Neuronal stem cell (in vitro differentiated cells): ENCODE data around the gene LIN7A.

Experiments used
- DNase-seq: peaks from one replicate; pipeline ENCODE4 v3.0.0-alpha.2; 2013; ENCODE audit warnings: low spot score
- H2AFZ ChIP-seq: one replicate; pipeline ENCODE4 v1.6.1; 2013; ENCODE audit warnings: mild to moderate bottlenecking, low read length, inconsistent platforms
- H2AK5ac ChIP-seq: 2 replicates; pipeline ENCODE4 v1.6.1; 2013; ENCODE audit warnings: low read depth, mild to moderate bottlenecking, inconsistent platforms, low read length, moderate library complexity, mixed read lengths
- H2BK120ac ChIP-seq: 2 replicates; pipeline ENCODE4 v1.6.1; 2013; ENCODE audit warnings: low read depth, mild to moderate bottlenecking, inconsistent platforms, low read length, moderate library complexity, mixed read lengths
- H2BK12ac ChIP-seq: one replicate; pipeline ENCODE4 v1.6.1; 2013; ENCODE audit warnings: low read length, inconsistent platforms
- H2BK15ac ChIP-seq: 2 replicates; pipeline ENCODE4 v1.6.1; 2013; ENCODE audit warnings: mild to moderate bottlenecking, low read length, inconsistent platforms, mixed read lengths
- H2BK5ac ChIP-seq: one replicate; pipeline ENCODE4 v1.6.1; 2013; ENCODE audit warnings: inconsistent platforms, mild to moderate bottlenecking, low read length, moderate library complexity
- H3K14ac ChIP-seq: one replicate; pipeline ENCODE4 v1.6.1; 2013; ENCODE audit warnings: low read length, inconsistent platforms
- H3K18ac ChIP-seq: 2 replicates; pipeline ENCODE4 v1.6.1; 2013; ENCODE audit warnings: low read length, inconsistent platforms
- H3K23ac ChIP-seq: 2 replicates; pipeline ENCODE4 v1.6.1; 2013; ENCODE audit warnings: low read depth, mild to moderate bottlenecking, mixed read lengths, low read length, inconsistent platforms; ENCODE audit not compliant: poor library complexity
- H3K27ac ChIP-seq: replicated peaks from 3 replicates; pipeline ENCODE4 v1.5.1; 2013; ENCODE audit warnings: low read length, inconsistent platforms
- H3K27me3 ChIP-seq, 3 experiments: 2 replicates each; pipeline ENCODE4 v1.6.1; 2013; ENCODE audit warnings: low read length in 3 of 3, mild to moderate bottlenecking in 2 of 3, inconsistent platforms in 1 of 3, low read depth in 1 of 3, mixed read lengths in 1 of 3, moderate library complexity in 1 of 3; ENCODE audit not compliant: control insufficient read depth in 3 of 3, insufficient read depth in 3 of 3
- H3K36me3 ChIP-seq, 2 donors: replicated peaks in 1 of 2; 2 replicates each; pipeline ENCODE4 v1.6.1; 2013; ENCODE audit warnings: low read length in 2 of 2; ENCODE audit not compliant: control insufficient read depth in 2 of 2, insufficient read depth in 2 of 2
- H3K4ac ChIP-seq: 2 replicates; pipeline ENCODE4 v1.6.1; 2013; ENCODE audit warnings: inconsistent platforms, mild to moderate bottlenecking, low read length, moderate library complexity
- H3K4me1 ChIP-seq, 2 donors: 1 replicate in 1 of 2; 2 replicates in 1 of 2; pipeline ENCODE4 v1.6.1; 2013; ENCODE audit warnings: low read length in 2 of 2, low read depth in 1 of 2; ENCODE audit not compliant: control insufficient read depth in 2 of 2, insufficient read depth in 1 of 2
- H3K4me2 ChIP-seq: one replicate; pipeline ENCODE4 v1.6.1; 2013; ENCODE audit warnings: mild to moderate bottlenecking, low read length, inconsistent platforms; ENCODE audit not compliant: insufficient read depth, poor library complexity, severe bottlenecking
- H3K4me3 ChIP-seq, 2 donors: 2 replicates each; pipeline ENCODE4 v1.5.1; 2013; ENCODE audit warnings: low read length in 2 of 2, mild to moderate bottlenecking in 2 of 2, inconsistent platforms in 1 of 2, moderate library complexity in 1 of 2
- H3K79me1 ChIP-seq: one replicate; pipeline ENCODE4 v1.6.1; 2013; ENCODE audit warnings: low read depth, mild to moderate bottlenecking, inconsistent platforms, low read length, moderate library complexity
- H3K9ac ChIP-seq: one replicate; pipeline ENCODE4 v1.6.1; 2013; ENCODE audit warnings: mild to moderate bottlenecking, low read depth, low read length, inconsistent platforms; ENCODE audit not compliant: poor library complexity
- H3K9me3 ChIP-seq, 2 donors: replicated peaks in 1 of 2; 2 replicates each; pipeline versions ENCODE3 to v1.6.1; 2013; ENCODE audit warnings: low read length in 2 of 2, mild to moderate bottlenecking in 2 of 2, inconsistent platforms in 1 of 2, low read depth in 1 of 2, mixed read lengths in 1 of 2, moderate library complexity in 1 of 2; ENCODE audit not compliant: control insufficient read depth in 2 of 2, insufficient read depth in 1 of 2
- H4K8ac ChIP-seq: one replicate; pipeline ENCODE4 v1.6.1; 2013; ENCODE audit warnings: low read depth, mild to moderate bottlenecking, inconsistent platforms, low read length, moderate library complexity
- H4K91ac ChIP-seq: one replicate; pipeline ENCODE4 v1.6.1; 2013; ENCODE audit warnings: low read length, low read depth, mild to moderate bottlenecking, inconsistent platforms; ENCODE audit not compliant: poor library complexity
- WGBS, 2 donors: extraction: QIAGEN DNeasy Blood & Tissue Kit; methylation state at CpG; one replicate each; pipeline ENCODE4 v1.1.7; 2013; ENCODE audit warnings: missing lambda C conversion rate in 2 of 2, mixed read lengths in 1 of 2; ENCODE audit not compliant: insufficient read length in 2 of 2, insufficient replicate concordance in 1 of 2; ENCODE audit errors: extremely low coverage in 2 of 2; 5-methylcytosine and 5-hydroxymethylcytosine counted together

LIN7A gene

DNA sequence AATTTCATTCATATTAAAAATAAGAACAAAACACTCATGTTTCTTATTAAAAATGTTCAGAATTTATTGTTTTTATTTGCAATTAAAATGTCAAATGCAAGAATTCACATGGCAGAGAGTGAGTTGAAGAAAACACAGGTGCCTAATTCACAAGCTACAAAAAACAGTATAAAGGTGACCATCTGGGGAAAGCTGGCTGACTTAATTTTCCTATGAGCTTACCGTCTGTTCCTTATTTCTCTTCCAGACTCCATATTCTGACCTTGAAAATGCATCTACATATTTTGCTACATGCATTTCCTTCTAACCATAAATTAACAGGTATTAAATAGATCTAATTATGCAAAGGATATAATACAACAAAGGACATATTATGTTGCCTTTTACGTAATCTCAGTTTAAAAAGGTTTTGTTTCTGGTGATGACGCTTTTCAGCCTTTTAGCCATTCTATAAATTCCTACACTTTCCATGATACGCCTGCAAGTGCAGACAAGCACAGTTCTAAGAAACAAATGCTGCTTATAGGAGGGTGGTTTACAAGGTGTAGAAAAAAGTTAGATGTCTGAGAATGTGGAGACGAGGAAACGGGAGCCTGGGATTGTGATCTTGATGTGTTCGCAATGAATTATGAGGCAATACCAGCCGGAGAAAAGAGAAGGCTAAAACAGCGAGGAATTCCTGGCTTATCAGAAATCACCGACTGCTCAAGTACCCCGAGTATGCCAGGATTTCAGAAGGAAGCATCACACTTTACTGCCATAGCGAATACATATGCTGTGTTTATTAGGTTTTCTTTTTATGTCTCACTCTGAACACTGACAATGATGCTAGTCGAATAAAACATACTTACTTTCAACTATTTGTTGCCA is 24.6 kb downstream of the LIN7A start:
- WGBS, 2 donors, result no CpG with 5 or more reads among the region's 13 CpGs
- Histone ChIP-seq H3K18ac (no peak overlapping the region), H3K79me1 (no peaks in the 10 kb centered on the region), H3K27me3 (no peaks in the 10 kb centered on the region), H2AK5ac (no peak overlapping the region), H3K36me3 (no peaks in the 10 kb centered on the region), H4K91ac (no peak overlapping the region), H2BK5ac (no peak overlapping the region), H3K4me3 (no peak overlapping the region), H2BK12ac (no peak overlapping the region), H3K9ac (no peak overlapping the region), H2BK120ac (no peak overlapping the region), H3K27ac (no peak overlapping the region), H2AFZ (no peak overlapping the region), H3K9me3 (no peaks in the 10 kb centered on the region), H3K4me2 (no peak overlapping the region), H3K4ac (no peak overlapping the region), H4K8ac (no peak overlapping the region), H3K4me1 (no peaks in the 10 kb centered on the region), H3K23ac (no peak overlapping the region), H3K14ac (no peak overlapping the region), H2BK15ac (no peak overlapping the region)
- no peak for DNase-seq

DNA sequence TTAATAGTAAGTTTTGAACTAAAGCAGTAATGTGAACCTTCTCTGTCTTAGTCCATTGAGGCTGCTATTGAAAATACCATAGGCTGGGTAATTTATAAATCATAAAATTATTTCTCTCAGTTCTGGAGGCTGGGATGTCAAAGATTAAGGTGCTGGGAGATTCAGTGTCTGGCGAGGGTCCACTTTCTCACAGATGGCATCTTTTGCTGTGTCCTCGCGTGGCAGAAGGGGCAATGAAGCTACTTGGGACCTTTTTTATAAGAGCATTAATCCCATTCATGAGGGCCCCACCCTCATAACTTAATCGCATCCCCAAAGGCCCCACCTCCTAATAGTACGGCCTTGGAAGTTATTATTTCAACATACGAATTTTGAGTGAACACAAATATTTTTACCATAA is 28.4 kb downstream of the LIN7A start:
- Histone ChIP-seq H2BK120ac (no peak overlapping the region), H3K4ac (no peak overlapping the region), H3K27ac (no peak overlapping the region), H3K18ac (no peak overlapping the region), H3K27me3 (no peaks in the 10 kb centered on the region), H2BK5ac (no peak overlapping the region), H3K9ac (no peak overlapping the region), H3K9me3 (no peaks in the 10 kb centered on the region), H2AK5ac (no peak overlapping the region), H3K14ac (no peak overlapping the region), H2BK15ac (no peak overlapping the region), H3K79me1 (no peaks in the 10 kb centered on the region), H3K4me3 (no peak overlapping the region), H3K4me1 (no peaks in the 10 kb centered on the region), H3K23ac (no peak overlapping the region), H2BK12ac (no peak overlapping the region), H3K4me2 (no peak overlapping the region), H4K91ac (no peak overlapping the region), H4K8ac (no peak overlapping the region), H2AFZ (no peak overlapping the region), H3K36me3 (no peaks in the 10 kb centered on the region)
- no peak for DNase-seq
- WGBS, 2 donors, result no CpG with 5 or more reads among the region's 6 CpGs

- Histone ChIP-seq H3K4me1 (no peaks in the 10 kb centered on the region), H3K18ac (no peak overlapping the region)
Observed at GRCh38 chr12:80902711-80903110, 35.0 kb downstream of the LIN7A start.

GRCh38 chr12:80901661-80902060 is 36.1 kb downstream of the LIN7A start:
- Histone ChIP-seq H3K4me1 (no peaks in the 10 kb centered on the region), H2BK120ac (no peak overlapping the region), H2BK5ac (no peak overlapping the region), H3K4me3 (no peak overlapping the region), H3K27ac (no peak overlapping the region), H3K4ac (no peak overlapping the region), H4K8ac (no peak overlapping the region), H3K36me3 (no peaks in the 10 kb centered on the region), H3K9ac (no peak overlapping the region), H3K27me3 (no peaks in the 10 kb centered on the region), H4K91ac (no peak overlapping the region), H3K18ac (no peak overlapping the region), H2BK15ac (no peak overlapping the region), H3K4me2 (no peak overlapping the region), H3K79me1 (no peaks in the 10 kb centered on the region), H3K14ac (no peak overlapping the region), H3K23ac (no peak overlapping the region), H2AK5ac (no peak overlapping the region), H3K9me3 (no peaks in the 10 kb centered on the region), H2BK12ac (no peak overlapping the region), H2AFZ (no peak overlapping the region)
- DNase-seq, result no peak
- no CpG with 5 or more reads among the region's 1 CpG for WGBS, 2 donors

More at GRCh38 chr12:80902711-80903110, 35.0 kb downstream of the LIN7A start:
- Histone ChIP-seq H3K36me3 (no peaks in the 10 kb centered on the region), H2BK5ac (no peak overlapping the region), H3K27ac (no peak overlapping the region), H3K9me3 (no peaks in the 10 kb centered on the region), H2BK15ac (no peak overlapping the region), H2BK12ac (no peak overlapping the region), H2AK5ac (no peak overlapping the region), H3K4me3 (no peak overlapping the region), H4K8ac (no peak overlapping the region), H3K27me3 (no peaks in the 10 kb centered on the region), H3K4me2 (no peak overlapping the region), H3K4ac (no peak overlapping the region), H3K23ac (no peak overlapping the region), H2AFZ (no peak overlapping the region), H3K9ac (no peak overlapping the region), H4K91ac (no peak overlapping the region), H3K79me1 (no peaks in the 10 kb centered on the region), H2BK120ac (no peak overlapping the region), H3K14ac (no peak overlapping the region)
- DNase-seq, result no peak
